GM18517 (cell line): ENCODE measurements around the gene CCDC197.

Source experiments
- ATAC-seq: cut with Tn5 transposase; IDR thresholded peaks from one replicate; pipeline ENCODE4 v1.9.1; 2021; ENCODE audit warnings: mild to moderate bottlenecking, moderate library complexity; ENCODE audit not compliant: unreplicated experiment

Gene CCDC197

GRCh38 chr14:93977171-93977570 is 19.9 kb upstream of the CCDC197 start:
- no peak for ATAC-seq

GRCh38 chr14:93977790-93978581 is 19.1 kb upstream of the CCDC197 start:
- peak; percentile 69 for ATAC-seq

GRCh38 chr14:93978735-93979134 is 18.4 kb upstream of the CCDC197 start:
- no peak for ATAC-seq

GRCh38 chr14:93980456-93981201 is 16.5 kb upstream of the CCDC197 start:
- ATAC-seq, result no peak

- no peak for ATAC-seq
Measured at GRCh38 chr14:93981316-93982229, 15.5 kb upstream of the CCDC197 start.

- no peak for ATAC-seq
Measured at GRCh38 chr14:93982230-93983007, 14.7 kb upstream of the CCDC197 start.

- ATAC-seq, result no peak
Measured at GRCh38 chr14:93984070-93984469, 13.0 kb upstream of the CCDC197 start.

GRCh38 chr14:93984987-93985410 is 12.1 kb upstream of the CCDC197 start:
- ATAC-seq, result no peak

GRCh38 chr14:93986955-93987354 is 10.1 kb upstream of the CCDC197 start:
- ATAC-seq, result no peak

- no peak for ATAC-seq
Measured at GRCh38 chr14:93987376-93987775, 9.7 kb upstream of the CCDC197 start.

- no peak for ATAC-seq
Measured at GRCh38 chr14:93987815-93988476, 9.2 kb upstream of the CCDC197 start.

GRCh38 chr14:93989939-93990338 is 7.2 kb upstream of the CCDC197 start:
- ATAC-seq, result peak; percentile 68

- ATAC-seq, result no peak
Measured at GRCh38 chr14:93991212-93991611, 5.9 kb upstream of the CCDC197 start.

GRCh38 chr14:93991649-93992048 is 5.5 kb upstream of the CCDC197 start:
- ATAC-seq, result no peak

GRCh38 chr14:93993382-93993781 is 3.7 kb upstream of the CCDC197 start:
- ATAC-seq, result no peak

- ATAC-seq, result no peak
Measured at GRCh38 chr14:93994919-93995682, 2.0 kb upstream of the CCDC197 start.

- no peak for ATAC-seq
Measured at GRCh38 chr14:93996130-93996695, 888 bp upstream of the CCDC197 start.

- ATAC-seq, result no peak
Measured at GRCh38 chr14:93997916-93998870, 1.1 kb downstream of the CCDC197 start.
